WTC11 (cell line): ENCODE data around the gene AK5. TPM values are rescaled to one million over a fixed set of nuclear protein-coding genes. Genes with fewer than 3 reads are reported as not detected.

Source experiments
- ATAC-seq: fragments of 200-7000 bp; cut with Tn5 transposase; 2 replicates; pipeline ENCODE4 v1.10.0; 2021; ENCODE audit warnings: mild to moderate bottlenecking, moderate library complexity
- CTCF ChIA-PET: fragments of 300-600 bp; sonication (Branson Sonifier 250); formaldehyde crosslinking; loops from one replicate; lab custom pipeline; 2021; ENCODE audit warnings: antibody characterized with exemption; lab: Charles Lee
- POLR2A ChIA-PET: fragments of 350-600 bp; sonication (Branson Sonifier 250); formaldehyde crosslinking; loops from one replicate; lab custom pipeline; 2021; ENCODE audit warnings: antibody characterized with exemption; lab: Charles Lee
- DNase-seq: peaks from one replicate; pipeline ENCODE4 v3.0.0; 2021; ENCODE audit warnings: low spot score
- H3K27ac Mint-ChIP-seq: 2 replicates; pipeline ENCODE4 v1.8.0; 2021; ENCODE audit warnings: mixed read lengths
- H3K27me3 Mint-ChIP-seq: 2 replicates; pipeline ENCODE4 v1.8.0; 2021; ENCODE audit warnings: low read depth, mild to moderate bottlenecking, moderate library complexity, mixed read lengths
- H3K36me3 Mint-ChIP-seq: 2 replicates; pipeline ENCODE4 v1.8.0; 2021; ENCODE audit warnings: mixed read lengths
- H3K4me1 Mint-ChIP-seq: 2 replicates; pipeline ENCODE4 v1.8.0; 2022; ENCODE audit warnings: mixed read lengths
- H3K4me3 Mint-ChIP-seq: 2 replicates; pipeline ENCODE4 v1.8.0; 2021; ENCODE audit warnings: mild to moderate bottlenecking, moderate library complexity, mixed read lengths
- H3K9me3 Mint-ChIP-seq: 2 replicates; pipeline ENCODE4 v1.8.0; 2021; ENCODE audit warnings: mixed read lengths
- ESRRA ChIP-seq: sonication (generic); formaldehyde crosslinking; IDR thresholded peaks from 2 replicates; pipeline ENCODE4 v1.8.1; 2022; ENCODE audit warnings: mild to moderate bottlenecking, missing genetic modification reagents, borderline replicate concordance
- FOXJ3 ChIP-seq: sonication (generic); formaldehyde crosslinking; IDR thresholded peaks from 2 replicates; pipeline ENCODE4 v1.9.0; 2021; ENCODE audit warnings: missing genetic modification reagents, mild to moderate bottlenecking, borderline replicate concordance
- FOXK1 ChIP-seq: sonication (generic); formaldehyde crosslinking; IDR thresholded peaks from 2 replicates; pipeline ENCODE4 v1.8.0; 2022; ENCODE audit warnings: mild to moderate bottlenecking, moderate library complexity, missing genetic modification reagents
- GRHL2 ChIP-seq: fragments of 250-450 bp; sonication (Bioruptor Pico); IDR thresholded peaks from 2 replicates; pipeline ENCODE4 v1.8.0; 2022; ENCODE audit warnings: mild to moderate bottlenecking, moderate library complexity; ENCODE audit not compliant: insufficient replicate concordance, severe bottlenecking
- GTF2I ChIP-seq: fragments of 250-450 bp; sonication (Bioruptor Pico); conservative IDR thresholded peaks from 2 replicates; pipeline ENCODE4 v1.4.0; 2021; ENCODE audit warnings: mild to moderate bottlenecking
- HMGA2 ChIP-seq: fragments of 250-450 bp; sonication (Bioruptor Pico); IDR thresholded peaks from 2 replicates; pipeline ENCODE4 v1.4.0; 2021; ENCODE audit warnings: mild to moderate bottlenecking, moderate library complexity
- JAZF1 ChIP-seq: fragments of 250-450 bp; sonication (Bioruptor Pico); IDR thresholded peaks from 2 replicates; pipeline ENCODE4 v1.9.0; 2021; ENCODE audit warnings: moderate library complexity, mild to moderate bottlenecking, inconsistent platforms
- MXD4 ChIP-seq: fragments of 250-450 bp; sonication (Bioruptor Pico); IDR thresholded peaks from 2 replicates; pipeline ENCODE4 v1.8.0; 2021; ENCODE audit warnings: mild to moderate bottlenecking, moderate library complexity, borderline replicate concordance
- NR1H2 ChIP-seq: sonication (generic); formaldehyde crosslinking; IDR thresholded peaks from 2 replicates; pipeline ENCODE4 v1.9.0; 2021; ENCODE audit warnings: mild to moderate bottlenecking, moderate library complexity, missing genetic modification reagents
- NR2C2 ChIP-seq: sonication (generic); formaldehyde crosslinking; IDR thresholded peaks from 2 replicates; pipeline ENCODE4 v1.8.0; 2022; ENCODE audit warnings: mild to moderate bottlenecking, missing genetic modification reagents
- OVOL2 ChIP-seq: fragments of 250-450 bp; sonication (Bioruptor Pico); IDR thresholded peaks from 2 replicates; pipeline ENCODE4 v1.9.0; 2021; ENCODE audit warnings: mild to moderate bottlenecking, borderline replicate concordance
- RELA ChIP-seq: sonication (generic); formaldehyde crosslinking; IDR thresholded peaks from 2 replicates; pipeline ENCODE4 v1.8.1; 2022; ENCODE audit warnings: missing genetic modification reagents, mild to moderate bottlenecking, borderline replicate concordance
- SMAD3 ChIP-seq: sonication (generic); formaldehyde crosslinking; IDR thresholded peaks from 2 replicates; pipeline ENCODE4 v1.8.0; 2022; ENCODE audit warnings: missing genetic modification reagents, mild to moderate bottlenecking, borderline replicate concordance
- SP1 ChIP-seq: sonication (generic); formaldehyde crosslinking; conservative IDR thresholded peaks from 2 replicates; pipeline ENCODE4 v1.8.1; 2022; ENCODE audit warnings: missing genetic modification reagents
- TP53 ChIP-seq: sonication (generic); formaldehyde crosslinking; IDR thresholded peaks from 2 replicates; pipeline ENCODE4 v1.8.1; 2023; ENCODE audit warnings: mild to moderate bottlenecking, missing genetic modification reagents
- ZNF121 ChIP-seq: sonication (generic); formaldehyde crosslinking; IDR thresholded peaks from 2 replicates; pipeline ENCODE4 v1.8.0; 2023; ENCODE audit warnings: missing genetic modification reagents
- ZNF138 ChIP-seq: sonication (generic); formaldehyde crosslinking; conservative IDR thresholded peaks from 2 replicates; pipeline ENCODE4 v1.8.1; 2022; ENCODE audit warnings: mild to moderate bottlenecking, moderate library complexity, missing genetic modification reagents
- ZNF232 ChIP-seq: sonication (generic); formaldehyde crosslinking; IDR thresholded peaks from 2 replicates; pipeline ENCODE4 v1.8.0; 2022; ENCODE audit warnings: mild to moderate bottlenecking, missing genetic modification reagents
- ZNF416 ChIP-seq: fragments of 250-450 bp; sonication (Bioruptor Pico); IDR thresholded peaks from 2 replicates; pipeline ENCODE4 v1.9.0; 2021; ENCODE audit warnings: mild to moderate bottlenecking, inconsistent platforms
- ZNF423 ChIP-seq: fragments of 250-450 bp; sonication (Bioruptor Pico); IDR thresholded peaks from 2 replicates; pipeline ENCODE4 v2.1.2; 2022; ENCODE audit warnings: mild to moderate bottlenecking, moderate library complexity
- total RNA-seq: library from RNA; stranded (reverse); gene quantifications from 3 replicates; pipeline ENCODE4 v1.2.3, GENCODE V29; 2021
- TF ChIP-seq, protein P1 (sequence below): sonication (generic); formaldehyde crosslinking; IDR thresholded peaks from 2 replicates; pipeline ENCODE4 v1.8.0; 2023; ENCODE audit warnings: missing genetic modification reagents
- TF ChIP-seq, protein P2 (sequence below): fragments of 250-450 bp; sonication (Bioruptor Pico); IDR thresholded peaks from 2 replicates; pipeline ENCODE4 v1.9.0; 2021; ENCODE audit warnings: mild to moderate bottlenecking
- TF ChIP-seq, protein P3 (sequence below): sonication (generic); formaldehyde crosslinking; IDR thresholded peaks from 2 replicates; pipeline ENCODE4 v1.8.0; 2022; ENCODE audit warnings: mild to moderate bottlenecking, missing genetic modification reagents
- TF ChIP-seq, protein P4 (sequence below): sonication (generic); formaldehyde crosslinking; IDR thresholded peaks from 2 replicates; pipeline ENCODE4 v1.8.1; 2022; ENCODE audit warnings: mild to moderate bottlenecking, missing genetic modification reagents, moderate library complexity, borderline replicate concordance
- TF ChIP-seq, protein P5 (sequence below): fragments of 250-450 bp; sonication (Bioruptor Pico); IDR thresholded peaks from 2 replicates; pipeline ENCODE4 v1.8.0; 2021; ENCODE audit warnings: mild to moderate bottlenecking
- TF ChIP-seq, protein P6 (sequence below): sonication (generic); formaldehyde crosslinking; IDR thresholded peaks from 2 replicates; pipeline ENCODE4 v1.8.0; 2022; ENCODE audit warnings: mild to moderate bottlenecking, missing genetic modification reagents

Gene AK5
- total RNA-seq, 1 experiment from 2014 or later: 3.0 TPM

DNA sequence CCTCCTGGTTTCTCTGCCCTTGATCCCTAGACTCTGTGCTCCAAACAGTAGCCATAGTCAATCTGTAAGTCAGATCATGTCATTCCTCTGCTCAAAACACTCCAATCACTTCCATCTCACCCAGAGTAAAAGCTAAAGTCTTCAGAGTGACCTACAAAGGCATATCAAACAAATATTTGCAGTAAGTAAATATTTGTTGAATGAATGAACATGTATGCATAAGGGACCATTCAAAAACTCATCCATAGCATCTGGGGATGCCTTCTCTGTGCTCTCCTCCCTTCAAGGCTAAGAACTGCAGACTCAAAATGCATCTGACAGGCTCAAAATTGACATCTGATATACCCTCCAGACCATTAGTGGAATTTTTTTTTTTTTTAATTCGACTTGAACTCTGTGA is 18.1 kb upstream of the AK5 start:
- DNase-seq: no peak
- CTCF ChIA-PET: no interaction called here
- Mint-ChIP-seq H3K4me1 (peaks cover 5% of the 10 kb centered on the region), H3K4me3 (no peak overlapping the region), H3K27ac (no peak overlapping the region), H3K36me3 (no peaks in the 10 kb centered on the region), H3K27me3 (peaks cover 35% of the 10 kb centered on the region), H3K9me3 (no peaks in the 10 kb centered on the region)
- POLR2A ChIA-PET: no interaction called here
- no peak for TF ChIP-seq NR2C2 (CRISPR knock-in tag)
- TF ChIP-seq, protein P1, sequence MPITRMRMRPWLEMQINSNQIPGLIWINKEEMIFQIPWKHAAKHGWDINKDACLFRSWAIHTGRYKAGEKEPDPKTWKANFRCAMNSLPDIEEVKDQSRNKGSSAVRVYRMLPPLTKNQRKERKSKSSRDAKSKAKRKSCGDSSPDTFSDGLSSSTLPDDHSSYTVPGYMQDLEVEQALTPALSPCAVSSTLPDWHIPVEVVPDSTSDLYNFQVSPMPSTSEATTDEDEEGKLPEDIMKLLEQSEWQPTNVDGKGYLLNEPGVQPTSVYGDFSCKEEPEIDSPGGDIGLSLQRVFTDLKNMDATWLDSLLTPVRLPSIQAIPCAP (CRISPR knock-in tag): no peak
- no peak for TF ChIP-seq GRHL2
- no peak for TF ChIP-seq GTF2I (CRISPR knock-in tag)
- no peak for TF ChIP-seq ESRRA (CRISPR knock-in tag)
- TF ChIP-seq OVOL2 (CRISPR knock-in tag): no peak
- no peak for TF ChIP-seq ZNF232 (CRISPR knock-in tag)
- TF ChIP-seq, protein P2, sequence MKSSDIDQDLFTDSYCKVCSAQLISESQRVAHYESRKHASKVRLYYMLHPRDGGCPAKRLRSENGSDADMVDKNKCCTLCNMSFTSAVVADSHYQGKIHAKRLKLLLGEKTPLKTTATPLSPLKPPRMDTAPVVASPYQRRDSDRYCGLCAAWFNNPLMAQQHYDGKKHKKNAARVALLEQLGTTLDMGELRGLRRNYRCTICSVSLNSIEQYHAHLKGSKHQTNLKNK (CRISPR knock-in tag): no peak
- TF ChIP-seq, protein P3, sequence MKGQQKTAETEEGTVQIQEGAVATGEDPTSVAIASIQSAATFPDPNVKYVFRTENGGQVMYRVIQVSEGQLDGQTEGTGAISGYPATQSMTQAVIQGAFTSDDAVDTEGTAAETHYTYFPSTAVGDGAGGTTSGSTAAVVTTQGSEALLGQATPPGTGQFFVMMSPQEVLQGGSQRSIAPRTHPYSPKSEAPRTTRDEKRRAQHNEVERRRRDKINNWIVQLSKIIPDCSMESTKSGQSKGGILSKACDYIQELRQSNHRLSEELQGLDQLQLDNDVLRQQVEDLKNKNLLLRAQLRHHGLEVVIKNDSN (CRISPR knock-in tag): no peak
- TF ChIP-seq, protein P4, sequence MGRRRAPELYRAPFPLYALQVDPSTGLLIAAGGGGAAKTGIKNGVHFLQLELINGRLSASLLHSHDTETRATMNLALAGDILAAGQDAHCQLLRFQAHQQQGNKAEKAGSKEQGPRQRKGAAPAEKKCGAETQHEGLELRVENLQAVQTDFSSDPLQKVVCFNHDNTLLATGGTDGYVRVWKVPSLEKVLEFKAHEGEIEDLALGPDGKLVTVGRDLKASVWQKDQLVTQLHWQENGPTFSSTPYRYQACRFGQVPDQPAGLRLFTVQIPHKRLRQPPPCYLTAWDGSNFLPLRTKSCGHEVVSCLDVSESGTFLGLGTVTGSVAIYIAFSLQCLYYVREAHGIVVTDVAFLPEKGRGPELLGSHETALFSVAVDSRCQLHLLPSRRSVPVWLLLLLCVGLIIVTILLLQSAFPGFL (CRISPR knock-in tag): no peak
- no peak for TF ChIP-seq ZNF138
- ATAC-seq: no peak

DNA sequence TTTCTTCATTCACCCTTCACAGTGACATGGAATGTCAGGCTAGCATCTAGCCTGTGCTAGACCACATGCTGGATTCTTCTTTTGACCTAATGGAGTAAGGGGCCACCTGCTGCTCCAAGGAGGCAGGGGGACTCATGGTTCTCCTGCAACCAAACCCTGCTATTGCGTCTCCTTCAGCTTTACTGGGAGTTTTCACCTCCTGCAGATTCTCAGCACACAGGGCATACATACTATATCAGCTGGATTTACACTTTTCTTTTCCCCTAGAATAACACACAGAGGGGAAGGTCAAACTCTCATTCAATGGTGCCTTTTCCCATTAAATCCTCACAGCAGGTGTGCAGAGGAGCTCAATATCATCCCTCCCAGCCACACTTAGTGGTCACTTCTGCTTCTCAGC is 16.6 kb upstream of the AK5 start:
- CTCF ChIA-PET: no interaction called here
- peaks cover 39% of the 10 kb centered on the region for H3K27me3 Mint-ChIP-seq
- TF ChIP-seq ZNF423 (peak; percentile 55), MXD4 (no peak), ZNF416 (CRISPR knock-in tag) (no peak)
- TF ChIP-seq, all 79 proteins: peak for 1
- DNase-seq (no peak), ATAC-seq (peak; percentile 70)
- Mint-ChIP-seq H3K36me3 (no peaks in the 10 kb centered on the region), H3K27ac (no peak overlapping the region), H3K4me3 (no peak overlapping the region), H3K4me1 (peaks cover 5% of the 10 kb centered on the region), H3K9me3 (no peaks in the 10 kb centered on the region)
- POLR2A ChIA-PET: no interaction called here

DNA sequence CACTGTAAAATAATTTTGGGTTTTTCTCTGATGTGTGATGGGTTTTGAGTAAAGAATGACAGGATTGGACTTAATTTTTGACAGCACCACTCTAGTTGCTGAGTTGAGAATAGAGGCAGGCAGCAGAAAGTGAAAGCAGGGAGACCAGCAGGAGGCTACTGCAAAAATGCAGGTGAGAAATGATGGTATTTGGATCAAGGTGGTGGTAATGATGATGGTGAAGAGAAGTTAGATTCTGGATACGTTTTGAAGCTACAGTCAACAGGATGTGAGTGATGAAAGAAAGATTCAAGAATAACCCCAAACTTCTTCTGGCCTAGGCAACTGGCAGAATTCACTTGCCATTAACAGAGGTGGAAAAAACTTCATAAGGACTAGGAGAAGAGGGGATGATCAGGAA is 14.8 kb upstream of the AK5 start:
- ATAC-seq: no peak
- POLR2A ChIA-PET: no interaction called here
- TF ChIP-seq RELA (CRISPR knock-in tag) (no peak), SP1 (CRISPR knock-in tag) (no peak), TP53 (CRISPR knock-in tag) (no peak), FOXK1 (CRISPR knock-in tag) (no peak), HMGA2 (CRISPR knock-in tag) (no peak), NR1H2 (no peak), SMAD3 (CRISPR knock-in tag) (no peak), JAZF1 (no peak), FOXJ3 (CRISPR knock-in tag) (no peak), NR2C2 (CRISPR knock-in tag) (no peak), ZNF121 (CRISPR knock-in tag) (no peak)
- TF ChIP-seq, protein P2 (CRISPR knock-in tag): no peak
- TF ChIP-seq, protein P5, sequence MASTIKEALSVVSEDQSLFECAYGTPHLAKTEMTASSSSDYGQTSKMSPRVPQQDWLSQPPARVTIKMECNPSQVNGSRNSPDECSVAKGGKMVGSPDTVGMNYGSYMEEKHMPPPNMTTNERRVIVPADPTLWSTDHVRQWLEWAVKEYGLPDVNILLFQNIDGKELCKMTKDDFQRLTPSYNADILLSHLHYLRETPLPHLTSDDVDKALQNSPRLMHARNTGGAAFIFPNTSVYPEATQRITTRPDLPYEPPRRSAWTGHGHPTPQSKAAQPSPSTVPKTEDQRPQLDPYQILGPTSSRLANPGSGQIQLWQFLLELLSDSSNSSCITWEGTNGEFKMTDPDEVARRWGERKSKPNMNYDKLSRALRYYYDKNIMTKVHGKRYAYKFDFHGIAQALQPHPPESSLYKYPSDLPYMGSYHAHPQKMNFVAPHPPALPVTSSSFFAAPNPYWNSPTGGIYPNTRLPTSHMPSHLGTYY: no peak
- TF ChIP-seq, protein P6, sequence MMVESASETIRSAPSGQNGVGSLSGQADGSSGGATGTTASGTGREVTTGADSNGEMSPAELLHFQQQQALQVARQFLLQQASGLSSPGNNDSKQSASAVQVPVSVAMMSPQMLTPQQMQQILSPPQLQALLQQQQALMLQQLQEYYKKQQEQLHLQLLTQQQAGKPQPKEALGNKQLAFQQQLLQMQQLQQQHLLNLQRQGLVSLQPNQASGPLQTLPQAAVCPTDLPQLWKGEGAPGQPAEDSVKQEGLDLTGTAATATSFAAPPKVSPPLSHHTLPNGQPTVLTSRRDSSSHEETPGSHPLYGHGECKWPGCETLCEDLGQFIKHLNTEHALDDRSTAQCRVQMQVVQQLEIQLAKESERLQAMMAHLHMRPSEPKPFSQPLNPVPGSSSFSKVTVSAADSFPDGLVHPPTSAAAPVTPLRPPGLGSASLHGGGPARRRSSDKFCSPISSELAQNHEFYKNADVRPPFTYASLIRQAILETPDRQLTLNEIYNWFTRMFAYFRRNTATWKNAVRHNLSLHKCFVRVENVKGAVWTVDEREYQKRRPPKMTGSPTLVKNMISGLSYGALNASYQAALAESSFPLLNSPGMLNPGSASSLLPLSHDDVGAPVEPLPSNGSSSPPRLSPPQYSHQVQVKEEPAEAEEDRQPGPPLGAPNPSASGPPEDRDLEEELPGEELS (CRISPR knock-in tag): no peak

More for the DNA sequence above, 14.8 kb upstream of the AK5 start:
- Mint-ChIP-seq H3K36me3 (no peaks in the 10 kb centered on the region), H3K4me3 (no peak overlapping the region), H3K9me3 (no peaks in the 10 kb centered on the region), H3K27ac (no peak overlapping the region), H3K4me1 (peaks cover 5% of the 10 kb centered on the region), H3K27me3 (peaks cover 33% of the 10 kb centered on the region)
- CTCF ChIA-PET: no interaction called here
- DNase-seq: no peak
